KBM-7 (cell line): ENCODE measurements around the gene ENAH.
"Not testable (repeated sequence)": the region's sequence is repeated elsewhere in the genome, so short reads cannot be mapped to it uniquely, and the experiment has no call there.

Experiments used
- DNase-seq: peaks from one replicate; pipeline ENCODE4 v3.0.0-alpha.2; 2015
- in situ Hi-C: fragments of 300-500 bp; cut with MboI; formaldehyde crosslinking; loops from 2 replicates; pipeline ENCODE4 v1.14.3; 2020; ENCODE audit warnings: low sequenced_read_pairs, low pct_unique_long_range_greater_than_20kb, mixed read lengths

ENAH gene

GRCh38 chr1:225483818-225484656, 168.9 kb downstream of the ENAH start:
- in situ Hi-C loops = no loop called here

GRCh38 chr1:225482421-225482950, 170.4 kb downstream of the ENAH start:
- in situ Hi-C loops = no loop called here
- DNase-seq = no peak

More at GRCh38 chr1:225483818-225484656, 168.9 kb downstream of the ENAH start:
- DNase-seq = no peak

GRCh38 chr1:225481738-225482137, 171.2 kb downstream of the ENAH start:
- in situ Hi-C loops = no loop called here

GRCh38 chr1:225480825-225481434, 172.0 kb downstream of the ENAH start:
- in situ Hi-C loops = no loop called here
- DNase-seq = peak; percentile 70

More at GRCh38 chr1:225481738-225482137, 171.2 kb downstream of the ENAH start:
- no peak for DNase-seq

GRCh38 chr1:225479996-225480720, 172.8 kb downstream of the ENAH start:
- no peak for DNase-seq
- in situ Hi-C loops = loop anchor here (10.0 kb wide), 1 partner anchor 495 kb away; no protein-coding TSS in a partner anchor

GRCh38 chr1:225479341-225479740, 173.6 kb downstream of the ENAH start:
- in situ Hi-C loops = loop anchor here (10.0 kb wide), 1 partner anchor 495 kb away; no protein-coding TSS in a partner anchor
- DNase-seq = no peak

- no peak for DNase-seq
- in situ Hi-C loops = loop anchor here (10.0 kb wide), 1 partner anchor 497 kb away; no protein-coding TSS in a partner anchor
These were observed 175.5 kb downstream of the ENAH start for GRCh38 chr1:225477296-225477911.

GRCh38 chr1:225476538-225476988, 176.4 kb downstream of the ENAH start:
- in situ Hi-C loops = loop anchor here (10.0 kb wide), 1 partner anchor 498 kb away; no protein-coding TSS in a partner anchor
- DNase-seq = no peak

- in situ Hi-C loops = loop anchor here (10.0 kb wide), 1 partner anchor 499 kb away; no protein-coding TSS in a partner anchor
- DNase-seq = no peak
These were observed 176.8 kb downstream of the ENAH start for GRCh38 chr1:225476100-225476511.

GRCh38 chr1:225474986-225475820, 177.7 kb downstream of the ENAH start:
- DNase-seq = peak; percentile 81
- in situ Hi-C loops = loop anchor here (10.0 kb wide), 1 partner anchor 500 kb away; no protein-coding TSS in a partner anchor

- in situ Hi-C loops = loop anchor here (10.0 kb wide), 1 partner anchor 500 kb away; no protein-coding TSS in a partner anchor
- no peak for DNase-seq
These were observed 178.4 kb downstream of the ENAH start for GRCh38 chr1:225474439-225474985.

- in situ Hi-C loops = loop anchor here (10.0 kb wide), 1 partner anchor 501 kb away; no protein-coding TSS in a partner anchor
These were observed 179.1 kb downstream of the ENAH start for GRCh38 chr1:225473676-225474438.

GRCh38 chr1:225473266-225473665, 179.7 kb downstream of the ENAH start:
- DNase-seq = not testable (repeated sequence)
- in situ Hi-C loops = loop anchor here (10.0 kb wide), 1 partner anchor 502 kb away; no protein-coding TSS in a partner anchor

More at GRCh38 chr1:225473676-225474438, 179.1 kb downstream of the ENAH start:
- DNase-seq = not testable (repeated sequence)

GRCh38 chr1:225471453-225472301, 181.2 kb downstream of the ENAH start:
- no peak for DNase-seq
- in situ Hi-C loops = loop anchor here (10.0 kb wide), 1 partner anchor 503 kb away; no protein-coding TSS in a partner anchor

GRCh38 chr1:225471109-225471452, 181.8 kb downstream of the ENAH start:
- in situ Hi-C loops = loop anchor here (10.0 kb wide), 1 partner anchor 504 kb away; no protein-coding TSS in a partner anchor
- DNase-seq = no peak
